Thyroid gland (tissue), 4 donors: Measurements from ENCODE around the gene PTPRN2.

Experiments
- POLR2A ChIP-seq, 2 donors: fragments of 450-650 bp; IDR thresholded peaks; one replicate each; pipeline ENCODE4 v1.6.1; 2017; ENCODE audit warnings: antibody characterized with exemption in 2 of 2, mild to moderate bottlenecking in 2 of 2, moderate library complexity in 1 of 2
- TF ChIP-seq, protein P1 (sequence below), 6 experiments: fragments of 200-600 bp in 3 of 6; fragments of 450-650 bp in 3 of 6; sonication (generic) in 3 of 6; IDR thresholded peaks; one replicate each; pipeline ENCODE4 v1.5.1; 2016 to 2019; ENCODE audit warnings: antibody characterized with exemption in 6 of 6, mild to moderate bottlenecking in 2 of 6, inconsistent platforms in 1 of 6, moderate library complexity in 1 of 6

DNA sequence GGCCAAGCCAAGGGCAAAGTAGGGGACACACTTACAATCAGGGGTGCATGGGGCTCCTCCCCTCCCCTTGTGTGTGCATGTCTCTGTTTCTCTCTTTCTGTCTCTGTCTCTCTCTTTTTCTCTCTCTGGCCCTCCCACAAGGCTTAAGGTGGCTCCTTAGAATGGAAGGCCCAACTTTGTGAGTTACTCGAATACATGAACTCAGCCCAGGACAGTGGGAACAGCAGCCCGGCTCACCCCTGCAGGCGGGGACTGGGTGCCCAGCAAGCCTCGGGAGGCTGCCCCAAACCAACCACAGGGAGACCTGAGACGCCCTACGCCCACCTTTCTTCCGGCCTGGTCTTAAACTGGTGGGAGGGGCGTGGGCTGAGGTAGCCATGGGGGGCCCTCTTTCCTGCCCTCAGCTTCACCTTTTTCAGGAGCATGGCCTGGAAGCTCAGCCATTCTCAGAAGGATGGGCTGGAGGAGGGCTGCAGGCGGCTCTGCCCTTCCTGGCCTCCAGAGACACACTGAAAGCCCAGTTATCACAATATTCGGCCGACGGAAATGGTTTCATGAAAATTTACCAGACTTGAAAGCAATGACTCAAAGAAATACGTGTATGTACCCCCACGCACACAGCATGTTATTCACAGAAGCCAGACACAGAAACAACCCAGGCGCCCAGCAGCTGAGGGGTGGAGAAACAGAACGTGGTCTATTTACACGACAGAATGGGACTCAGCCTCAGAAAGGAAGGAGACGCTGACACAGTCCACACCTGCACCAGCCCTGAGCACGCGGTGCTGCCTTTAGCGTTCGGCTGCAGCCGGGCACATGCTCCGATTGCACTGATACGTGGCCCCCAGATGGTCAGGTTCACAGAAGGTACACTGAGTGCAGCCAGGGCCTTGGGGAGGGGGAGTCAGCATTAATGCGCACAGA is 229.5 kb downstream of the PTPRN2 start:
- TF ChIP-seq, protein P1, sequence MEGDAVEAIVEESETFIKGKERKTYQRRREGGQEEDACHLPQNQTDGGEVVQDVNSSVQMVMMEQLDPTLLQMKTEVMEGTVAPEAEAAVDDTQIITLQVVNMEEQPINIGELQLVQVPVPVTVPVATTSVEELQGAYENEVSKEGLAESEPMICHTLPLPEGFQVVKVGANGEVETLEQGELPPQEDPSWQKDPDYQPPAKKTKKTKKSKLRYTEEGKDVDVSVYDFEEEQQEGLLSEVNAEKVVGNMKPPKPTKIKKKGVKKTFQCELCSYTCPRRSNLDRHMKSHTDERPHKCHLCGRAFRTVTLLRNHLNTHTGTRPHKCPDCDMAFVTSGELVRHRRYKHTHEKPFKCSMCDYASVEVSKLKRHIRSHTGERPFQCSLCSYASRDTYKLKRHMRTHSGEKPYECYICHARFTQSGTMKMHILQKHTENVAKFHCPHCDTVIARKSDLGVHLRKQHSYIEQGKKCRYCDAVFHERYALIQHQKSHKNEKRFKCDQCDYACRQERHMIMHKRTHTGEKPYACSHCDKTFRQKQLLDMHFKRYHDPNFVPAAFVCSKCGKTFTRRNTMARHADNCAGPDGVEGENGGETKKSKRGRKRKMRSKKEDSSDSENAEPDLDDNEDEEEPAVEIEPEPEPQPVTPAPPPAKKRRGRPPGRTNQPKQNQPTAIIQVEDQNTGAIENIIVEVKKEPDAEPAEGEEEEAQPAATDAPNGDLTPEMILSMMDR (IDR thresholded peaks at IDR 0.05): no peak
- no peak for TF ChIP-seq POLR2A (IDR thresholded peaks at IDR 0.05)
